CD14-positive monocyte (primary cell): ENCODE results near the gene SLC35F3. TPM values are rescaled to one million over a fixed set of nuclear protein-coding genes. Genes with fewer than 3 reads are reported as not detected.
"Not testable (repeated sequence)": the region's sequence is repeated elsewhere in the genome, so short reads cannot be mapped to it uniquely, and the experiment has no call there.

ENCODE experiments used
- DNase-seq, 3 donors: peaks; one replicate each; pipeline ENCODE4 v3.0.0-alpha.2; 2011 to 2022
- H2AFZ ChIP-seq: 2 replicates; pipeline ENCODE4 v1.6.0; 2012; ENCODE audit warnings: mild to moderate bottlenecking, low read depth, low read length, inconsistent platforms; ENCODE audit not compliant: insufficient read depth, poor library complexity, severe bottlenecking
- H3K27ac ChIP-seq, 2 donors: 1 replicate in 1 of 2; 2 replicates in 1 of 2; pipeline ENCODE4 v1.5.1; 2012 to 2013; ENCODE audit warnings: low read length in 2 of 2, control low read depth in 1 of 2, inconsistent platforms in 1 of 2, low read depth in 1 of 2, mild to moderate bottlenecking in 1 of 2
- H3K27me3 ChIP-seq, 2 donors: one replicate each; pipeline versions ENCODE4 v1.6.0 to v1.6.1; 2011 to 2013; ENCODE audit warnings: low read length in 2 of 2; ENCODE audit not compliant: control insufficient read depth in 2 of 2, insufficient read depth in 2 of 2
- H3K36me3 ChIP-seq, 2 donors: replicated peaks in 1 of 2; 1 replicate in 1 of 2; 2 replicates in 1 of 2; pipeline versions ENCODE4 v1.5.1 to v1.6.1; 2012 to 2013; ENCODE audit warnings: low read length in 2 of 2, control low read depth in 1 of 2, inconsistent platforms in 1 of 2, mild to moderate bottlenecking in 1 of 2; ENCODE audit not compliant: insufficient read depth in 2 of 2, control insufficient read depth in 1 of 2
- H3K4me1 ChIP-seq, 2 donors: 1 replicate in 1 of 2; 2 replicates in 1 of 2; pipeline versions ENCODE4 v1.5.1 to v1.6.1; 2012 to 2013; ENCODE audit warnings: low read length in 2 of 2, control low read depth in 1 of 2, inconsistent platforms in 1 of 2, mild to moderate bottlenecking in 1 of 2, moderate library complexity in 1 of 2; ENCODE audit not compliant: insufficient read depth in 2 of 2, control insufficient read depth in 1 of 2
- H3K4me2 ChIP-seq: replicated peaks from 2 replicates; pipeline ENCODE3; 2012; ENCODE audit warnings: low read length, moderate library complexity, mild to moderate bottlenecking; ENCODE audit not compliant: poor library complexity, severe bottlenecking; ENCODE audit errors: extremely low read depth
- H3K4me3 ChIP-seq, 3 experiments: fragments of 200-600 bp in 1 of 3; sonication (generic) in 1 of 3; replicated peaks in 1 of 3; 1 replicate in 2 of 3; 2 replicates in 1 of 3; pipeline ENCODE4 v1.5.1; 2011 to 2013; ENCODE audit warnings: low read length in 3 of 3, mild to moderate bottlenecking in 3 of 3, control low read depth in 2 of 3, low read depth in 2 of 3, inconsistent platforms in 1 of 3, moderate library complexity in 1 of 3
- H3K79me2 ChIP-seq: 2 replicates; pipeline ENCODE4 v1.6.0; 2012; ENCODE audit warnings: mild to moderate bottlenecking, control low read depth, inconsistent platforms, low read length, moderate library complexity; ENCODE audit not compliant: insufficient read depth
- H3K9ac ChIP-seq: 2 replicates; pipeline ENCODE4 v1.6.0; 2017; ENCODE audit warnings: low read length, mild to moderate bottlenecking; ENCODE audit not compliant: insufficient read depth, poor library complexity, severe bottlenecking
- H3K9me3 ChIP-seq, 2 donors: replicated peaks in 1 of 2; 1 replicate in 1 of 2; 2 replicates in 1 of 2; pipeline versions ENCODE4 v1.5.1 to v1.6.1; 2012 to 2013; ENCODE audit warnings: low read length in 2 of 2, control low read depth in 1 of 2; ENCODE audit not compliant: control insufficient read depth in 1 of 2, insufficient read depth in 1 of 2
- H4K20me1 ChIP-seq: 2 replicates; pipeline ENCODE4 v1.6.0; 2012; ENCODE audit warnings: mild to moderate bottlenecking, low read length, control low read depth, moderate library complexity; ENCODE audit not compliant: insufficient read depth
- H3K27ac Mint-ChIP-seq, 7 donors: one replicate each; pipeline ENCODE4 v1.8.0; 2020; ENCODE audit warnings: mild to moderate bottlenecking in 7 of 7, mixed read lengths in 7 of 7, moderate library complexity in 6 of 7, inconsistent platforms in 2 of 7
- H3K27me3 Mint-ChIP-seq, 3 donors: one replicate each; pipeline ENCODE4 v1.8.0; 2021 to 2022; ENCODE audit warnings: low read depth in 3 of 3, mild to moderate bottlenecking in 3 of 3, mixed read lengths in 3 of 3, moderate library complexity in 3 of 3, inconsistent platforms in 1 of 3
- H3K36me3 Mint-ChIP-seq, 2 donors: one replicate each; pipeline ENCODE4 v1.8.0; 2020; ENCODE audit warnings: mixed read lengths in 2 of 2, inconsistent platforms in 1 of 2, mild to moderate bottlenecking in 1 of 2
- H3K4me1 Mint-ChIP-seq: one replicate; pipeline ENCODE4 v1.8.0; 2020; ENCODE audit warnings: mild to moderate bottlenecking, mixed read lengths
- H3K4me3 Mint-ChIP-seq, 2 donors: one replicate each; pipeline ENCODE4 v1.8.0; 2020; ENCODE audit warnings: mild to moderate bottlenecking in 2 of 2, mixed read lengths in 2 of 2, moderate library complexity in 1 of 2
- H3K9me3 Mint-ChIP-seq, 7 donors: one replicate each; pipeline ENCODE4 v1.8.0; 2020 to 2022; ENCODE audit warnings: mixed read lengths in 7 of 7, mild to moderate bottlenecking in 6 of 7, moderate library complexity in 6 of 7, inconsistent platforms in 2 of 7
- CTCF ChIP-seq: fragments of 200-600 bp; IDR thresholded peaks from one replicate; pipeline ENCODE4 v1.8.0; 2022; ENCODE audit warnings: antibody characterized with exemption, mild to moderate bottlenecking
- WGBS: methylation state at CpG from one replicate; pipeline ENCODE4 v1.1.5; 2013; ENCODE audit warnings: missing lambda C conversion rate; ENCODE audit not compliant: insufficient coverage; 5-methylcytosine and 5-hydroxymethylcytosine counted together
- intact Hi-C, 2 donors: fragments of 100-400 bp; cut with micrococcal nuclease; formaldehyde crosslinking; loops; one replicate each; pipeline versions ENCODE4 v1.15.0 to v1.15.1; 2023
- polyA plus RNA-seq, 3 donors: library from polyadenylated mRNA; depleted of rRNA in 1 of 3; unstranded in 2 of 3; stranded (reverse) in 1 of 3; fragments of 300-500 nt in 2 of 3; fragments of >200 nt in 1 of 3; fragmentation: Illumina TruSeq in 2 of 3; gene quantifications; 1 replicate in 2 of 3; 2 replicates in 1 of 3; pipeline ENCODE4 v1.2.3, GENCODE V29; 2012 to 2021

The SLC35F3 gene
- polyA plus RNA-seq, 3 donors, result 0.17 to 0.78 TPM; not detected in 1

DNA sequence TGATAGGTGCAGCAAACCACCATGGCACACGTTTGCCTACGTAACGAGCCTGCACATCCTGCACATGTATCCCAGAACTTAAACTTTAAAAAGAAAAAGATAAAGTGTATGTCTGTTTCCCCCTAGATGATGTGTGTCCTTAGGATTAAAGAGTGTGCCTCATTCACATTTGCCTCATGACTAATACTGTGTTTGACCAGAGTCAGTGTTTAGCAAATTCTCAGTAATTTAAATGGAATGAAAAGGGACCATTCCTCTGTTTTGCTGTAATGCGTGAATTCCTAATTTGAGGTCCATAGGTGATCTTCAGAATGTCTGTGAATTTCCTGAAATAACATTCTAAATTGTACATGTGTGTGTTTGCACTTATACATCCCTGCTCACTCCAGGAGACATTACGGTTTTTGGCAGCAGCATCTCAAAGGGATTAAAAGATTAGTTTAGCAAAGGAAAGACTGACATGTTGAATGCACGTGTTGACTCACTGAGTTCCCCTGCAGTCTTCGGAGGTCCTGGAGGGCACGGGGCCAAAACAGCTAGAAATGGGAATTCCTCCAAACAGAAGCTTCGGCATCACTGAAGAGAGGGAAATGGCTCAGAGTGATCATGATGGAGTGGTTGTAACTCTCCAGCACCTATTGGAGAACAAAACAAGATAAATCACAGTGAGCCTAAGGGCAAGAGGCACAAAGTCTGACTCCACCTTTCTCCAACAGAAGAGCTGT lies 19.1 kb upstream of the SLC35F3 start:
- Mint-ChIP-seq H3K9me3 (peaks cover 8 to 20% (median 9%) of the 10 kb centered on the region in 7 donors), H3K4me1 (no peaks in the 10 kb centered on the region), H3K4me3 (no peak overlapping the region), H3K27ac (no peak overlapping the region), H3K27me3 (peaks cover 1 to 4% (median 2%) of the 10 kb centered on the region in 3 donors), H3K36me3 (no peaks in the 10 kb centered on the region)
- H3K4me1 ChIP-seq, result no peaks in the 10 kb centered on the region
- 92% methylated on average over 3 of the region's 9 CpGs for WGBS
- DNase-seq, result no peak
- no peaks in the 10 kb centered on the region for H3K36me3 ChIP-seq
- no peak overlapping the region for H3K9ac ChIP-seq
- no peak overlapping the region for H3K27ac ChIP-seq
- intact Hi-C loops, result no loop called here
- no peak overlapping the region for H2AFZ ChIP-seq
- H3K27me3 ChIP-seq, result no peaks in the 10 kb centered on the region
- H3K79me2 ChIP-seq, result no peaks in the 10 kb centered on the region
- H4K20me1 ChIP-seq, result no peaks in the 10 kb centered on the region
- peaks cover 5 to 10% of the 10 kb centered on the region in 2 donors for H3K9me3 ChIP-seq
- no peak overlapping the region for H3K4me3 ChIP-seq
- no peak overlapping the region for H3K4me2 ChIP-seq
- no peak for TF ChIP-seq CTCF

DNA sequence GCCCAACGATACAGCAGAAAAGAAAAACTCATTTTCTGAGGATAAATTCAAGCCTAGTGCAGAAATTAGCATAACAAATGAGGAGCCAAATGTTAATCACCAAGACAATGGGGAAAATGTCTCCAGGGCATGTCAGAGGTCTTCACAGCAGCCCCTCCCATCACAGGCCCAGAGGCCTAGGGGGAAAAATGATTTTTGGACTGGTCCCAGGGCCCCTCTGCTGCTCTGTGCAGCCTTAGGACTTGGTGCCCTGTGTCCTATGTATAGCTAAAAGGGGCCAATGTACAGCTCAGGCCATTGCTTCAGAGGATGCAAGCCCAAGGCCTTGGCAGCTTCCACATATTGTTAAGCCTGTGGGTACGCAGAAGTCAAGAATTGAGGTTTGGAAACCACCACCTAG lies 13.3 kb upstream of the SLC35F3 start:
- intact Hi-C loops, result not testable (repeated sequence)

More for the DNA sequence above, 13.3 kb upstream of the SLC35F3 start:
- H3K27ac Mint-ChIP-seq, DNase-seq, H3K27me3 ChIP-seq, H3K27ac ChIP-seq, H4K20me1 ChIP-seq, H3K27me3 Mint-ChIP-seq, H3K4me1 Mint-ChIP-seq, H3K4me2 ChIP-seq, H2AFZ ChIP-seq, H3K9ac ChIP-seq, H3K79me2 ChIP-seq, H3K4me3 Mint-ChIP-seq, H3K36me3 ChIP-seq, H3K4me1 ChIP-seq, H3K36me3 Mint-ChIP-seq, H3K4me3 ChIP-seq: not testable (repeated sequence)
- peaks cover 16 to 28% (median 18%) of the 10 kb centered on the region in 7 donors for H3K9me3 Mint-ChIP-seq
- H3K9me3 ChIP-seq, result peaks cover 14 to 22% of the 10 kb centered on the region in 2 donors
- WGBS, result 81% methylated on average over 2 of the region's 2 CpGs
